Measurements from ENCODE around the gene GIT2.
A peak's percentile ranks its signal among the peaks of the same experiment; 100 is the strongest.
"Not testable (repeated sequence)": the region's sequence is repeated elsewhere in the genome, so short reads cannot be mapped to it uniquely, and the experiment has no call there.

GIT2 gene

DNA sequence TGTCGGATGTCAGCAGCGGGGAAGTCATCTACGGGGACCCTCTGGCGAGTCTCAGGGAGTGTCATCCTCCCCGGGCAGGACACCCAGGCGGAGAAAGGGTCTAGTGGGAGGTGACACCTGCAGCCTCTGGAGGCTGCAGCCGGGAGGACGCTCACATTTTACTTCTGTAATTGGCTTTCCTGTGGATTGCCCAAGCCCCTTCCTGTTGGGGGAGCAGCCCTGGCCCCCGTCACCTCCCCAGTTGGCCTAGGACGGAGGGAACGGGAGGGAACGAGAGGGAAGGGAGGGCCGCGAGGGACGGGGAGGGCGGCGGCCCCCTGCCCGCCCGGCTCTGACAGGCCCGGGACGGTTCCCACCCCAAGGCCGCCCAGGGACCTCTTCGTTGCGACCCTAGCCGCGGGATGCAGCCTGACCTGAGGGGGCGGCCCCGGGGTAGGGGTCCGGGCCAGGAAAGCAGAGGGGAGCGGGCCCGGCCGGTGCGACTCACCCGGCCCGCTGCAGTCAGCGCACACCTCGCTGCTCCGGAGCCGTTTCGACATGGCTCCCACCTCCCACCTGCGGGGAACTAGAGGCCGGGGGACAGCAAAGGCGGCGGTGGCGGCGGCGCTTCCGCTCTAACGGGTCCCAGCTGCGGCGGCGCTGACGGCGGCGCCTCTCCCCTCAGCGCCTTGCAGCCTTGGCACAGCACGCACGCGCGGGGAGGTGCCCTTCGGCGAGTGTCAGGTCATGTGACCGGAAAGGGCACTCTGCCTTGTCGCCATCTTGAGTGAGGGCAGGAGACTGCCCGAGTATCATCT is at the start of gene GIT2:
TSS of gene GIT2 (minus strand) at position 683 of the 797 bp plus-strand sequence. CDS start at position 539, 144 bp downstream.
- DNase-seq = peak; percentile 67 to 85

DNA sequence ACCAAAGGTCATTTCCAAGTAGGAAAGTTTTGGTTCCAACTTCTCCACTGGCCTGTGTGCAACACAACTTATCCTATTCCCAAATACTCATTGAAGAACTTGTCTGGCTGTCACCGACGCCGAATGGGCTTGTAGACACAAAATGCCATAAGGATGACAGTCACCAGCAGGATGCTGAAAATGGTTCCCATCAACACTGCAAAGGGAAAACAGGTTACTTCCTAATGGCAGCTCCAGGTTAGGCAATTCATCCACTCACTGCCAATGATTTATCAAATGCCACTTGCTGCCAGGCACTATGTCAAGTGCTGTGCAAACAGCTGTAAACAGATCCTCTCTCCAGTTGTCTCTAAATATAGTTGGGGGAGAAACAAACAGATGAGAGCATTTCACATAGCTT is 46.1 kb upstream of the GIT2 start:
- no peak for DNase-seq

DNA sequence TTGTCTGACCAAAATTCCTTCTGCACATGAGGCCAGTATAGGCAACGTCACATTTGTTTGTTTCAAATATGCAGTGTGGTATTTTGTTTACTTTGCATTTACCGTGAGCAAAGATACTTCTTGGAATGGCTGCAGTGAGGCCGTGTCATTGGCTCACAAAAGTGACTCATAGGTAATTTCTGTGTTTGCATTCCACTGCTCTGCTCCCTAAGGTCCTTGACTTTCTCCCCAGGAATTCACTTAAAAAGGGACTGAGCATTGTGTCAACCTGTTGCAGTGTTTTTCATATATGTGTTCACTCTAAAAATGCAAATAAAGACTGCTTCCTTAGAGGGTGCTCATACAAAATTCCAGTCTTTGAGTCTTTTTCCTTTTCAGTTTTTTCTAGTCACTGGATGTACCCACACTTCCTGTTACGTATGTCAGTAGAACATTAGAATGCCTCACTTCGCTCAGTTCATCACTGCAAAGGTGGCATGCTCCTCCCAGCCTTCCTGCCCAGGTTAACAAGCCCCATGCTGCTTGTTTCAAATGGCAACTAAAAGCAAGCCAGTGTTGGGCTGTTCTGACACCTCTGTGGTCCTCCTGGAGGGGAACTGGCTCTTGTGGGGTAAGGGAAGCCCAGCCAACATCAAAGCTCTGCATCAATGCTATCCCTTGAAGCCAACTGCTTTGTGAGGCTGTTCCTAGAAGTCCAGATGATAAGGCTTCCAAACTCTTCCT is 43.1 kb upstream of the GIT2 start:
- DNase-seq = peak; percentile 77 to 93

GRCh38 chr12:110038741-110039084 is 42.5 kb upstream of the GIT2 start:
- DNase-seq = no peak

DNA sequence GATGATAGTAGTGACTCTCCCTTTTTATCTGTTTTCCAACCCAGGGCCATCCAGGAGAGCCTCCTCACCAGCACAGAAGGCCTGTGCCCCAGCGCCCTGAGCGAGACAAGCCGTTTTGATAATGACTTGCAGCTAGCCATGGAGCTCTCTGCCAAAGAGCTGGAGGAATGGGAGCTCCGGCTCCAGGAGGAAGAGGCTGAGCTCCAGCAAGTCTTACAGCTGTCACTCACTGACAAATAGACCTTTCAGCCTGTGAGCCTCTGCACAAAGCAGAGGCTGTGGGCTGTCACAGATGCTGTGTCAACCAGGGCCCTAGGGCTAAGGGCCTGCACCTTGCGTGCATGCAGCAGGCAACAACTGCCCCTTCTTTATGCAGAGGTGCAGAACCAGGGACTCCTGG is 41.1 kb upstream of the GIT2 start:
- DNase-seq = no peak

GRCh38 chr12:110035534-110036104 is 39.5 kb upstream of the GIT2 start:
- no peak for DNase-seq

GRCh38 chr12:110033888-110034287 is 37.7 kb upstream of the GIT2 start:
- DNase-seq = no peak

DNA sequence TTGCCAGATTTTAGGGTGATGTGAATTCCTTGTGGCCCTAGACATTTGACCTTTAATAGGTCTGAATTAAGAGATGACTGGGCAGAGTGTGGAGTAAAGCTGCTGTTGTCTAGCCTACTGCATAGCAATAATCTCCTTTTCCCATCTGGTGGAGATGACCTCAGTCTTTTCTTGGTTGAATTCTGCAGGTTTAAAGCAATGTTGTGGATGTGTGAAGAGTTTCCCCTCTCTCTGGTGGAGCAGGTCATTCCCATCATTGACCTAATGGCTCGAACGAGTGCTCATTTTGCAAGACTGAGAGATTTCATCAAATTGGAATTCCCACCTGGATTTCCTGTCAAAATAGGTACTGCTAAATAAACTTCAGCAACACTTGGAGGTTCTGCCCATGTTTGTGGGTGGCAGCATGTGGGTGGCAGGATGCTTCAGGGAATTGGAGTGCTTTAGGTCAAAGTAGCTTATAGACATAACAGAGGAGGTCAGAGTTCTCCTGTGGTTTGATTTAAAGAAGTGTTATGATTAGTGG is 33.2 kb upstream of the GIT2 start:
- no peak for DNase-seq

DNA sequence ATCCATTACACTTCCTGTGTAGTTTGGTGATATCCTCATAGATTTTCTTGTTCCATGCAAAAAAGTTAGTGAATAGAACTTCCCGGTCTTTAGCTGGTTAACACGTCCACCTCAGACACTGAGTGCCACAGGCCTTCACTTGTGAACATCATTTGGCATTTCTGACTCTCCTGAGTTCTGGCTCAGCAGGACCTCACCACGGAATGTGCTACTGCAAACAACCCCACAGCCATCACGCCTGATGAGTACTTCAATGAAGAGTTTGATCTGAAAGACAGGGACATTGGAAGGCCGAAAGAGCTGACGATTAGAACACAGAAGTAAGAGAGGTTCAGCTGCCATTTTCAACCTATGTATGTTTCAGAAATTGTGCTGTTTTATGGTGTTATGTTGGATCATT is 32.2 kb upstream of the GIT2 start:
- DNase-seq = no peak

GRCh38 chr12:110024051-110024450 is 27.9 kb upstream of the GIT2 start:
- no peak for DNase-seq

GRCh38 chr12:110023059-110023980 is 27.2 kb upstream of the GIT2 start:
- DNase-seq = no peak

GRCh38 chr12:110020956-110021355 is 24.8 kb upstream of the GIT2 start:
- no peak for DNase-seq

DNA sequence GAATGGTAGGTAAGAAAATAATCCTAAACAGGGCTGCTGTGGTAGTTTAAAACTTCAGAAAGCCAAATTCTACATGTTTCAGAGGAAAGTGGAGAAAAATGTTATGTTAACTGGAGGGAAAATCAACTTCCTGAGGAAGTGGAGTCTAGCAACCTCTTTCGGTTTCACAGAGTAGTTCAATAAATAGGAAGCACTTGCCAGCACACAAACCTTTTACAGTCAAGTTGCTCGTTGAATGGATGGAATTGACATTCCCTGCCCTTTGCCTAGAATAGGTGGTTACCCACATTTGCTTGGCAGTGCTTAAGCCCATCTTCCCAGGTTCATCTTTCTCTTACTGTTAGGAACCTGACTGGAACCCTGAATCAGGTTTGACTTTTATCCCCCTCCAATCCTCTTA is 19.0 kb upstream of the GIT2 start:
- no peak for DNase-seq

- no peak for DNase-seq
Measured at GRCh38 chr12:110012659-110013058, 16.5 kb upstream of the GIT2 start.

DNA sequence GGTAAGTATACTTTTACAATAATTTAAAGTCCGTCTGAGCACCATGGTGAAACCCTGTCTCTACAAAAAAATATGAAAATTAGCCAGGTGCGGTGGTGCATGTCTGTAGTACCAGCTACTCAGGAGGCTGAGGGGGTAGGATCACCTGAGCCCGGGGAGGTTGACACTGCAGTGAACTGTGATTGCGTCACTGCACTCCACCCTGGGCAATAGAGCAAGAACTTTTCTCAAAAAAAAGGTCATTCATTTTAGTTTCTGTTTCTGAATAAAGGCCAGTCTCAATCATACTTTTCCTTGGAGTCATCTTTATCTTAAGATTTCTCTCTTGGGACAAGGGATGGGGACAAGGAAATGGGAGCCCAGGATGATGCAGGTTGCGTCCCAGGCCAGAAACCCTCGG is 16.0 kb upstream of the GIT2 start:
- DNase-seq = no peak

DNA sequence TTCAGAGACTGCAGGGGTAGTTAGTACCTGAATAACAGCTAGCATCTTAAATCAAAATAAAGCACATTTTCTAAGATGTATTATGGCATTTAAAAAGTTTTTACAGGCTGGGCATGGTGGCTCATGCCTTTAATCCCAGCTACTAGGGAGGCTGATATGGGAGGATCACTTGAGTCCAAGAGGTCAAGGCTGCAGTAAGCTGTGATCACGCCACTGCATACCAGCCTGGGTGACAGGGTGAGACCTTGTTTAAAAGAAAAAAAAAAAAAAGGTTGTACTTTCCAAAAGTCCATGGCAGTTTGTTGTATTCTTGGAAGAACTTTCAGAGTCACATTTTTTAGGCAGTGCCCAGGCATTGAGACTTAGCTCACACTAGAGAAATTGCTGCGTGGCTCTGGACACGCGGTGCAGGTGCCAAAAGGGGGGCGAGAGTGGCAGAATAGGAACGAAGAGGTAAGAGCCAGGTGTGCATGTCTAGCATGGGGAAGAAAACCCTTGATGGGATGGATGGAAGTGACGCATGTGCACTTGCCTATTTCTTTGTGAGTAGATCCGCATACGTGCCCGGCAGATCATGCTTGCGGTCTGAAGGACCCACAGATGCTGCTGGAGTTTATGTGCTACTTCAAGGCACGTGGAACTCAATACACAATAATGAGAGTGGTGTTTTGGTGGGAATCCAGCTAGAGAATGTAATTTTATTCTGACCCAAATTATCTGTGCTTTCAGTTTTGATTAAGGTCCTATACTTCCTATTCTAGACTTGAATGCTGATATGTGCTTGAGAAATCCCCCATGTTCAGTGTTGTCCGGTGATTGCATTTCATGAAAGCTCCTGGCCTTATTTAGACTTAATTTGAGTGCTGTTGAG is 14.9 kb upstream of the GIT2 start:
- DNase-seq = no peak

DNA sequence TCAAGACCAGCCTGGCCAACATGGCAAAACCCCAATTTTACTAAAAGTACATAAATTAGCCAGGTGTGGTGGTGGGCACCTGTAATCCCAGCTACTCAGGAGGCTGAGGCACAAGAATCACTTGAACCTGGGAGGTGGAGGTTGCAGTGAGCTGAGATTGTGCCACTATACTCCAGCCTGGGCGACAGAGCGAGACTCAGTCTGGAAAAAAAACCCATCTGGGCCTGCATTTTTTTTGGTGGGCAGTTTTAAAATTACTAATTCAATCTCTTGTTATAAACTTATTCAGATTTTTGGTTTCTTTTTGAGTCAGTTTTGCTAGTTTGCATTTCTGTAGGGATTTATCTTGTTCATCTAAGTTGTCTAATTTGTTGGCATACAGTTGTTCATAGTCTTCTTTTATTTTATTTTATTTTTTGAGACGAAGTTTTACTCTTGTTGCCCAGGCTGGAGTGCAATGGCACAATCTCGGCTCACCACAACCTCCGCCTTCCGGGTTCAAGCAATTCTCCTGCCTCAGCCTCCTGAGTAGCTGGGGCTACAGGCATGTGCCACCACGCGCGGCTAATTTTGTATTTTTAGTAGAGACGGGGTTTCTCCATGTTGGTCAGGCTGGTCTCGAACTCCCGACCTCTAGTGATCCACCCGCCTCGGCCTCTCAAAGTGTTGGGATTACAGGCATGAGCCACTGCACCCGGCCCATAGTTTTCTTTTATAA is 12.7 kb upstream of the GIT2 start:
- DNase-seq = not testable (repeated sequence)

DNA sequence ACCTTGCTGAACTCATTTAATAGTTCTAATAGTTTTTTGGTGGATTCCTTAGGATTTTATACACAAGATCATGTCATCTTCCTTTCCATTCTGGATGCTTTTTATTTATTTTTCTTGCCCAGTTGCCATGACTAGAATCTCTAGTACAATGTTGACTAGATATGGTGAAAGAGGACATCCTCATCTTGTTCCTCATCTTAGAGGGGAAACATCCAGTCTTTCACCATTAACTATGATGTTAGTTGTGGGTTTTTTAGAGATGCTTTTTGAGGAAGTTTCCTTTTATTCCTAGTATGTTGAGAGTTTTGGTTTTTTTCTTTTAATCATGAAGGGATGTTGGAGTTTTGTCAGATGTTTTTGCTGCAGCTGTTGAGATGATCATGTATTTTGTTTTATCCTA is 11.7 kb upstream of the GIT2 start:
- DNase-seq = no peak

- DNase-seq = no peak
Measured at GRCh38 chr12:110006115-110006514, 9.9 kb upstream of the GIT2 start.

DNA sequence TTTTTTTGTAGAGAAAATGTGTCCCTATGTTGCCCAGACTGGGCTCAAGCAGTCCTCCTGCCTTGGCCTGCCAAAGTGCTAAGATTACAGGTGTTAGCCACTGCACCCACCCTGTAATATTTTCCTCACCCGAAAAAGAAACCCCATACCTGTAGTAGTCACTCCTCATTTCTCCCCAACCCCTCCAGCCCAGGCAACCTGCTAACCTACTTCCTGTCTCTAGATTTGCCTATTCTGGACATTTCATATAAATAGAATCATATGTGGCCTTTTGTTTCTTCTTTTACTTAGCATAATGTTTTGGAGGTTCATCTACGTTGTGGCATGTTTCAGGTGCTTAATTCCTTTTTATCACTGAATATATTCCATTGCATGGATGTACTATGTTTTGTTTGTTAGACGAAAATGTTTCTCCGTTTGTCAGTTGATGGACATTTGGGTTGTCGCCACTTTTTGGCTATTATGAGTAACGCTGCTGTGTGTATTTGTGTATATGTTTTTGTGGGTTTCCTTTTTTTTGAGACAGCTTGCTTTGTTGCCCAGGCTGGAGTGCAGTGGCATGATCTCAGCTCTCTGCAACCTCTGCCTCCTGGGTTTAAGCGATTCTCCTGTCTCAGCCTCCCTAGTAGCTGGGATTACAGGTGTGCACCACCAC is 9.3 kb upstream of the GIT2 start:
- no peak for DNase-seq

DNA sequence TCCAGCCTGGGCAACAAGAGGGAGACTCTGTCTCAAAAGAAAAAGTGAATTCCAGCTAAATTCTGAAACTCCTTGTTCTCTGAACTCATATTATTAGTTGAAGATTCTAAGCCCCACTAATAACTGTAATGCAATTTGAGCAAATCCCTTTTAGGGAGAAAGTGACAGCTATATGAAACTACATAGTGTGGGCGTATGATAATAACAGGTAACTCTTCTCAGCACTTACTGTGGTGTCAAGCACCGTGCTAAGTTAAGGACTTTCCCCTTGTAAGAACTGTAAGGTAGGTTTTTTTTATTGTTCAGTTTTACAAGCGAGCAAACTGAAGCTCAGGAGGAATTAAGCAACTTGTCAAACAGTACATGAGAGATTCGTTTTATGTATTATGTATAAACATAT is 8.4 kb upstream of the GIT2 start:
- no peak for DNase-seq

All from SW 1271 (cell line).